Skin epidermis (tissue), 12 donors: Measurements from ENCODE around the gene MACF1.
"Not testable (repeated sequence)": the region's sequence is repeated elsewhere in the genome, so short reads cannot be mapped to it uniquely, and the experiment has no call there.

Source experiments
- H3K27ac ChIP-seq, 21 experiments: fragments of 200-600 bp; sonication (generic) in 11 of 21; one replicate each; pipeline ENCODE4 v1.5.0; 2020; ENCODE audit warnings: mild to moderate bottlenecking in 3 of 21, inconsistent platforms in 2 of 21, moderate library complexity in 2 of 21
- H3K4me3 ChIP-seq, 7 experiments: fragments of 200-600 bp; sonication (generic) in 2 of 7; one replicate each; pipeline ENCODE4 v1.5.0; 2020; ENCODE audit warnings: inconsistent platforms in 2 of 7, mild to moderate bottlenecking in 2 of 7, moderate library complexity in 1 of 7

MACF1 gene

DNA sequence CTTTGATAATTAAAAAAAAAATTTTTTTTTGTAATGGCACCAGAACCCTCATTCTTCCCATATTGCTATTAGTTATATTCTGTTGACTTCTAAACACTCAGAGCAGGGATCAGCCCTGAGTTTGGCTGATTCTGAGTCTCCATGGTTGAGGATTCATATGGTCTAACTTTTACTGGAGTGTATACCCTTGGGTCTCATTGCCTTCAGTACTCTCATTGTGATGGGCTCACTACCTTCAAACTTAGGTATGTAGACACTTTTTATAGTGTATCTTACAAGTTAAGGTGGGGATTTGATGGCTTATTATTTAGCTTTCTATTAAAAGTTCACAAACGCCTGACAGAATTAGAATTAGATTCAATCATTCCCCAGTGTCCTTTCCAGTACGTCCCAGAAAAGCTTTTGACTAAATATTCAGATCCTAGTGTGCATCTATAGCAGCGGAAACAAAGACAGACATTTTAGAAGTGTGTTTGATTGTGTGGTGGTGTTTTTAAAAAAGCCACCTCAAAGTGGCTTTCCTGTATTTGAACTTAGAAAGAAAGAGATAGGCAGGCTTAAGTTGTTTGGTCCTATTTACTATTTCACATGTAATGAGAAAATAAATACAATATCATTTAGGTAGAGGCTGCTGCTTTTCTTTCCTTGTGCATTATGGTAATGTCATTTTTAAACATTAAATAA, 1.4 kb downstream of the MACF1 start:
- peak overlapping the region in 6 of 7 experiments; percentile 9 to 38 (median 22) for H3K4me3 ChIP-seq
- peak overlapping the region in 20 of 21 experiments; percentile 68 to 94 (median 84) for H3K27ac ChIP-seq

DNA sequence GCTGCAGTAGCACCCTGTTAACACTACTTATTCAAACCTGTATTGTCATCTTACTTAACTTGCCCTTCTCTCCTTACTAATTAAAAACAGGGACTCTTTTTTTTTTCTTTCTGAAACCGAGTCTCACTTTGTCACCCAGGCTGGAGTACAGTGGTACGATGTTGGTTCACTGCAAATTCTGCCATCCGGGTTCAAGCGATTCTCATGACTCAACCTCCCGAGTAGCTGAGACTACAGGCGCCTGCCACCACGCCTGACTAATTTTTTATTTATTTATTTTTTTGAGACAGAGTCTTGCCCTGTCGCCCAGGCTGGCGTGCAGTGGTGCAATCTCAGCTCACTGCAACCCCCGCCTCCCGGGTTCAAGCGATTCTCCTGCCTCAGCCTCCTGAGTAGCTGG, 3.9 kb downstream of the MACF1 start:
- H3K4me3 ChIP-seq, H3K27ac ChIP-seq: not testable (repeated sequence)

DNA sequence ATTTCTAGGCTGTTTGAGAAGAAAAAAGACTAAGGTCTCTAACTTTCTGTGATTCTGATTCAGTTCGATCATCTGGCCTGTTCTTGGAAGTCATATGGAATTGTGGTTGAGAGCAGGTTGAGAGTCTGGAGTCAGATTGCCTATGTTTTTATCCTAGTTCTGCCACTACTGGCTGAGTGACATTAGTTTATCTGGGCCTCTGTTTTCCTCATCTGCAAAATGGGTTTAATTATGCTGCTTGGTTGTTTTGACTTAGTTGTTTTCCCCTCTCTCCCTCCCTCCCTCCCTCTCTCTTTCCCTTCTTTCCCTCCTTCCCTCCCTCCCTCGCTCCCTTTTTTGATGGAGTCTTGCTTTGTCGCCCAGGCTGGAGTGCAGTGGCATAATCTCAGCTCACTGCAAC, 6.2 kb downstream of the MACF1 start:
- Histone ChIP-seq H3K4me3 (no peak overlapping the region), H3K27ac (no peak overlapping the region)

DNA sequence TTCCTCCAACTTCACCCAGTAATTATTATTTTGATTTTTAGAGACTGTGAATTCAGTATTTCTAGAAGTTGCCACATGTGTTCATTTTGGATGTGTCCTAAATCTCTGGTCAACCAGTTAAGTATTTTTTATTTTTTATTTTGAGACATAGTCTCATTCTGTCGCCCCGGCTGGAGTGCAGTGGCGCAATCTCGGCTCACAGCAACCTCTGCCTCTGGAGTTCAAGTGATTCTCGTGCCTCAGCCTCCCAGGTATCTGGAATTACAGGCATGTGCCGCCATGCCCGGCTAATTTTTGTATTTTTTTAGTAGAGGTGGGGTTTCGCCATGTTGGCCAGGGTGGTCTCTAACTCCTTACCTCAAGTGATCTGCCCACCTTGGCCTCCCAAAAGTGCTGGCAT, 8.0 kb downstream of the MACF1 start:
- Histone ChIP-seq H3K4me3 (no peak overlapping the region), H3K27ac (no peak overlapping the region)

DNA sequence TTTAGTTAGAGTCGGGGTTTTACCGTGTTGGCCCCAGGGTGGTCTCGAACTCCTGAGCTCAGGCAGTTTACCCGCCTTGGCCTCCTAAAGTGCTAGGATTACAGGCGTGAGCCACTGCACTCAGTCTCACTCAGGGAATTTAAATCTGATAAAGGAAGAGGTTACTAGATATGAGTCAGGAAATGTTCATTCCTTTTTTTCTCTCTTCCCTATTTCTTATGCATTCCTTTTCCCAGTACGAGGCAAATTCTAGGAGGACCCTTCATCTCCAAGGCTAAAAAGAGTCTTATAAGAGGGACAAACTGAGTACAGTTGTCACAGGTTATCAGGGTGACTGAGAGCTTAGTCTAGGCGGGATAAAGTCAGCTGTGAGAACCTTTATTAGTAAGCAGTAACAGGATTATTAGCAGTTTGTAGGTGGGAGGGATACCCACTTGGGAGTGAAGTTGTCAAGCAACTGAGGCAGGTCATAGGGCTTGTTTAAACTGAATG, 9.1 kb downstream of the MACF1 start:
- Histone ChIP-seq H3K27ac (peak overlapping the region in 15 of 21 experiments; percentile 9 to 79 (median 39)), H3K4me3 (no peak overlapping the region)

DNA sequence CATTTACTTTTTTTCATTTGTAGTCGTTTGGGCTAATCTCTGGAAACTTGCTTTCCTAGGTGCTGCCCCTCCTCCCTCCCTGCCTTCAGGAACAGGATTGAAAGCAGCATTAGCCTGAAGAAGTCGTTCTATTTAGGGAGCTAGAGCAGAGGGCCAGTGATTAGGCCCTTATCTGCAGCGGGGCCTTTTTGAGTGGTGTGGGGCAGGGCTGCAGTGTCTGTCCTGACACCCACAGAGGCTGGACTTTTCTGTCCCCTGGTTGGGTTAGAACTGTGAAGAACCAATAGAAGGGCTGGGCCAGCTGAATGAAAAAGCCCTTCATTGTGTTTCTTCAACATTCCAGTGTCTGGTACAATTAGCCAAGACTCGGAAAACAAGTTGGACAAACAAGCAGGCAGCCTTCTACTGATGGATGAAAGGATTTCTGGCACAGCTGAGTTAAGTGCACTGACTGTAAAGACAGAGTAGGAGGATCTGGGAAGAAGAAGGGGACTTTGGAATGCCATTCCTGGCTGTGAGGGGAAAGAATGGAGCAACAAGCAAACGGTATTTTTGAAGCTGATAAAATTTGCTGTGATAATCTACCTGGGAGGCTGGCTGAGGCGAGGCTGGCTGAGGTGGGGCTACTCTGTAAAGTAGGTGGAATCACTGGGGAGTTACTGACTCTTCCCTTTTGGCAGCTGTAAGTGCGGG, 9.7 kb downstream of the MACF1 start:
- H3K4me3 ChIP-seq, result no peak overlapping the region
- H3K27ac ChIP-seq, result peak overlapping the region in 19 of 21 experiments; percentile 4 to 84 (median 55)

DNA sequence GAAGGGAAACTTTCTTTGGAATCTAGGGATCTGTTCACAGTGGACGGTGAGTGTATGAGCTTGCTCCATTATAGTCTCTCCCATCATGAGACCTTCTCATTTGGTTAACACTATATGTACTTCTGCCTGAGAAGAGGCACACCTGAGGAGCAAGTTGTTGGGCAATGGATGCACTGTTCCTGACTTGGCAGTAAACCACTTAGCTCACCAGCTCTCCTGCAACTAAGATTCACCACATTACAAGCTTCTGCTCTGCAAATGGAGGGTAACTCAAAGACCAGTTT, 10.2 kb downstream of the MACF1 start:
- Histone ChIP-seq H3K27ac (peak overlapping the region in 18 of 21 experiments; percentile 4 to 84 (median 56)), H3K4me3 (no peak overlapping the region)

DNA sequence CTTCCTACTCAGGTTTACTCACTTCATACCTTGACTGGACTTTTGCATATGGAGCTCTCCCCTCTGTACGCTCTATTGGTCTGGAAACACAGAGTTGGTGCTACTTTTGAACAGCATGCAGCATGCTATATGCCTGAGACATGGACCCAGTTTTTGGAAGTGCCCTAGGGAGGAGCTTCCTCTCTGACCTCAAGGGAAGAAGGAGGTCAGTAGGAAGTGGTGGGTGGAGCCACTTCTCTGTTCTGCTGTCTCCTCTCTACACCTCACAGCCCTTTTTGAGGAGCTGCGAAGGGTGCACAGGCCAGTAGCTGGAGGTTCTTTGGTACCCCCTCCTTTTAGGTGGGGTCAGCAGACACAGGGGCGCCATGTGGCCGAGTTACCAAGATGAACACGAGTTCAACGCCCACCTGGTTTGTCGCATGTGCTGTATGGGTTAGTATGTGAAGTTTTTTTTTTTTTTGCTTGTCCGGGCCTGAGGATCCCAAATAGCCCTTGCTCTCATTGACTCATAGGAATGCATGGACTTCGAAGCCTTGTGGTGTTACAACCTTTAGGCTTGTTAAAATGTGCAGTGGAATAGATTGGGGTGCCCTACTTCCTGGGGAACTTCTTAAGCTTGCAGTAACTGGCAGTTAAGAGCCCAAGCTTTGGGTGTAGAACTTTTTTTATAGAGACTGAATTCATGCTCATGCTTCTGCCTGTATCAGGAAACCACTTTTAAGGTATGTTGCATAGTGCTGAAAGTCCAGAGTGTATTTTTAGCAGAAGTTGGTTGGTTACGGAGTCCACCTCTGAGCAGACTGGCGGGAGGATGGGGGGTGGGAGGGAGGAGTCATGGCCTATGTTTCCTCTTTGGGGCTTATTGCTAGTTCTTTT, 10.7 kb downstream of the MACF1 start:
- H3K27ac ChIP-seq, result peak overlapping the region in 20 of 21 experiments; percentile 4 to 84 (median 56)
- H3K4me3 ChIP-seq, result peak overlapping the region in 6 of 7 experiments; percentile 0 to 26 (median 18)

DNA sequence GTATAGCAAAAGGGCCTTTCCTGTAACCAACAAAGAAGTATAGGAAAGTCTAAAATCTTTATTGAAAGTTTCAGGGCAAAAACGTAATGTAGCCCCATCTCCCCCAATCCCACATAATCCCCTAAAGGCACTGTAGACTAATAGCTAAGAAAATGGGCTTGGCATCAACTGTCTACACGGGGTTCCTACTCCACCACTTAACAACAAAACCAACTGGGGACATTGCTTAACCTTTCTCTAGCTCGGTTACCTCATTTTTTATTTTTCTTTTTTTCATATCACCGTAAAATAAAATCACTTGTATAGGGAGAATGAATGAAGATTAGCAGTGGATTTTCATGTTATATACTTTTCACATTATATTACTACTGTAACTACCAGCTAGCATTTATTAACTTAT, 12.3 kb downstream of the MACF1 start:
- H3K4me3 ChIP-seq, result peak overlapping the region in 2 of 7 experiments; percentile 24 to 25
- peak overlapping the region in 9 of 21 experiments; percentile 32 to 79 (median 58) for H3K27ac ChIP-seq

DNA sequence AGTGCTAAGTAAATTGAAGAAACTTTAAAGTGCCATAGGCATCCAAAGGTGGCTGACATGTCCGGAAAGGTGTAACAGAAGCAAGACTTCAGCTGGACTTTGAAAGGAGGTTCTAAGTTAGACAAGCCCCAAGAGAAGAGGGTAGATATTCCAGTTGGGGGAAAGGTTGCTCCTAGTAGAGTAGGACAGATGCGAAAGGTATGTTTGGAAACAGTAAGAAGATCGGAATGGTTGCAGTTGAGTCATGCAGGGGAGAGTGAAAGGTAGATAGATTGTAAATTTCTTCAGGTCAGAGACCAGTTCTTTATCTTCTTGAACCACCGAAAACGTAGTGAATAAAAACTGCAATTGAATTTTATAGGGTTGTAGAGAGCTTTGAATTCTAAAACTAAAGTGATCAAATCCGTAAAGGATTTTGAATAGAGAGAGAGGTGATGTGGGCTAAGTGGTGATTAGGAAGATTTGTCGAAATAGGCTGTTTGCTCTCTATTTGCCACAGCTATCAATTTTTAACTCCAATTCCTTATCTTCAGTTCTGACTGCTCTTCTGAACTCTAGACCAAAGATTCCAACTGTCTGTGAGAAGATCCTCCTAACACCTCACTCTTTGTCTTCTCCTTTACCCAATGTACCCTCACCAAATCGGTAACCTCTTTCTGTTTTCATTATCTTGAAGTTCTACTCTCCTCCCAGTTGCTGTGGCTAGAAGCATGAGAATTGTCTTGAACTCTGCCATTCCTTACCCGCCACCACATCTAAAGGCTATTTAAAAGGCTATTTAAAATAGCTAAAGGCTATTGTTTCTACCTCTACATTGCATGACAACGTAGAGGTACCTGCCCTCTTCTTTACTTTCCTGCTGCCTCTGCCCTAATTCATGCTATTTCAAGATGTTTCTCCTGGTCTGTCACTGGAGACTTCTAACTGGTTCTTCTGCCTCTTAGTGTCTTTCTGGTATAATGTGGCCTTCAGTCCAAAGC, 16.7 kb downstream of the MACF1 start:
- Histone ChIP-seq H3K4me3 (no peak overlapping the region), H3K27ac (no peak overlapping the region)

DNA sequence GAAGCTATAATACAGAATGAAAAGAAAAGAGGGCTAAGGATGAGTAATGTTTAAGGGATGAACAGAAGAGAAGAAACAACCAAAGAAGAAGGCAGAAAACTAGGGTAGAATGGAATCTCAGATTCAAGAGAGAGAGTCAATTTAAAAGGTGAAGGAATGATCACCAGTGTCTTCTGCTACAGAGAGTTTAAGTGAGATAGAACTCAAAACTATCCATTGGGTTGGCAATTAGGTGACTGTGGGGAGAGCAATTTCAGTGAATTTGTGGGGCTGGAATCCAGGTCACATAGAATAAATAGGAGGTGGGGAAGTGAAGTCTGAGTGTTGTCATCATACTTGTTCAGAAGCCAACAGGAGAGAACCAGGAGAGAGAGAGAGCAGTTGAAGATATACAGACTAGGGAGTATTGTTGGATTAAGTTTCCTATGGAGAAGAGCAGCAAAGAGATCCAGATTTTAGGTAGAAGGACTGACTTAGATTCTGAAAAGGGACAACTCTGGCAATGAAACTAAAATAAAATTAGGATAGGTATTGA, 19.9 kb downstream of the MACF1 start:
- Histone ChIP-seq H3K4me3 (no peak overlapping the region), H3K27ac (no peak overlapping the region)

DNA sequence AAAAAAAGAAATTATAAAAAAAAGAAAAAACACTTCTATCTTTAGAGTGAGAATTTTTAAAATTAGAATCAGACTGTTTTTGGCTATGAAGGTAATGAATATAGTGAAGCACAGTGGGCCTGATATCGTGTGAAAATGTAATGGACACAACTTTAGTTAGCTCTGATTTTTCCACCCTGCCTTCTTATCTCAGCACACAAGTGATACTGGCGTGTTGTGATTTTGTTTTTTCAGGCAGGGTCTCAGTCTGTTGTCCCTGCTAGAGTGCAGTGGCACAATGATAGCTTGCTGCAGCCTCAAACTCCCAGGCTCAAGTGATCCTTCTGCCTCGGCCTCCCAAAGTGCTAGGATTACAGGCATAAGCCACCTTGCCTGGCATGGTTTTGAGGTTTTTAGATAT, 22.3 kb downstream of the MACF1 start:
- Histone ChIP-seq H3K27ac (no peak overlapping the region), H3K4me3 (no peak overlapping the region)

DNA sequence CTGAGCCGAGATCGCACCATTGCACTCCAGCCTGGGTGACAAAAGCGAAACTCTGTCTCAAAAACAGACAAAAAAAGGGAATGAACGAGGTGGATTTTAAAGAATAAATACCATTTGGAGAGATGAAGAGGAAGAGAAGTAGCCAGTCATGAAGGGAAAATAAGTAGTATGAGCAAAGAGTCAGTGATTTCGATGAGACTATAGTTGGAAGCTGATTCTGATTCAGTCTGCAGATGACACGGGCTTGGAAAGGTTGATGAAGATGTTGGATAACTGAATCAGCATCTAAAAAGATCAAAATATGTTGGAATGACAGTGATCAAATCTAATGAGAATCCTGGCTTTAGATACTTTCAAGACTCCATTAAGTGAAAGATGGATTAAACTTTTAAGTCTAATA, 23.8 kb downstream of the MACF1 start:
- H3K27ac ChIP-seq, result no peak overlapping the region
- no peak overlapping the region for H3K4me3 ChIP-seq

DNA sequence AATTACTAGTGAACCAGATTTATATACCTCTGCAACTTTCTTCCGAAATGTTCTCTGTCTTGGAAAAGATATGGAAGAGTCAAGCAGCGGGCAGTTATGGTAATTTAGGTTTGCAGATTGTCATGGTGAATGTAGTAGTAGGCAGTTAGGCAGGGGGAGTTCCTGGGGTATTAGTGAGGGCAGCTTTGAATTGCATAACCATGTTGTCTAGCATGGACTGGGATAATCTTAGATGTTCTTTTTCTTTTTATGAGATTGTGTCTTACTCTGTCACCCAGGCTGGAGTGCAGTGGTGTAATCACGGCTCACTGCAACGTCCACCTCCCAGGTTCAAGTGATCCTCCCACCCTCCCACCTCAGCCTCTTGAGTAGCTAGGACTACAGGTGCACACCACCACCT, 25.0 kb downstream of the MACF1 start:
- H3K27ac ChIP-seq, result peak overlapping the region in 5 of 21 experiments; percentile 5 to 80 (median 53)
- H3K4me3 ChIP-seq, result no peak overlapping the region

DNA sequence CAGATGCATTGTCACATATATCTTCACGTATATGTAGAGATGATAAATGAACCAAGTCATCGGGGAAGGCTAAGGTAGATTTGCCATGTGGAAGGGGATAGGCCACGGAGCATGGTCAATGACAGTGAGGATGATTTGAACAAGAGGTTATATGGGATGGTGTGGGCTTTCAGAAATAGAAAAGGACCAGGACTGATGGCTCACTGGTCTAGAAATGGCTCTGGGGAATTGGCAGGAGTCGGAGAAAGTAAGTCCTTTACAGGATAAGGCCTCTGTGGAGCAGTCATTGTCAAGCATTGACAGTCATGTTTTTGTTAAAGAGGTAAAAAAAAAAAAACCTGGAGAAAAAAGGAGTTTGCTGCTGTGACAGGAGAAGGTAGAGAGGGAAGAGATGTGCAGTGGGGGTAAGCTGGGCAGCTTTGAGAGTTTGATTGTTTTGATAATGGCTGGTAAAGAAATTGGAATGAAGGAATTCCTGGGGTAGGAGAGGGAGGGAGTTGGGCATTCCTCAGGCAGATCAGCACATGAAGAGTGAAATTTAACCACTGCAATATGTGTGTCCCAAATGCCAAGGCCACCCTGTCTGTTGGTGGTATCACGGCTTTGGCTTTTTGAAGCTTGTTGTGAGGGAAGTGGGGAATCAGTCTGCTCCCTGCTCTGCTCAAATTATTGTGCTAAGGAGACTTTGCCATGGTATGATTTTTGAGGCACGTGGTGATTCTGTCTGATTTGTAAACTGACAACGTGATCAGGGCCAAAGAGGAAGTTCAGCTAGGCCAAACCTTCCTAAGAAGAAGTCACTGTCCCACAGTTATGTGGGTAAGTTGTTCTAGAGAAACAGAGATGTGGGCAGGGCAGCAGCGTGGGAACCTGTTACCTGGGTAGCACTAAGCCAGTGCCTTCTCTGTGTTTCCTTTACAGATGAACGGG, 26.0 kb downstream of the MACF1 start:
- Histone ChIP-seq H3K27ac (peak overlapping the region in 18 of 21 experiments; percentile 3 to 80 (median 45)), H3K4me3 (no peak overlapping the region)

DNA sequence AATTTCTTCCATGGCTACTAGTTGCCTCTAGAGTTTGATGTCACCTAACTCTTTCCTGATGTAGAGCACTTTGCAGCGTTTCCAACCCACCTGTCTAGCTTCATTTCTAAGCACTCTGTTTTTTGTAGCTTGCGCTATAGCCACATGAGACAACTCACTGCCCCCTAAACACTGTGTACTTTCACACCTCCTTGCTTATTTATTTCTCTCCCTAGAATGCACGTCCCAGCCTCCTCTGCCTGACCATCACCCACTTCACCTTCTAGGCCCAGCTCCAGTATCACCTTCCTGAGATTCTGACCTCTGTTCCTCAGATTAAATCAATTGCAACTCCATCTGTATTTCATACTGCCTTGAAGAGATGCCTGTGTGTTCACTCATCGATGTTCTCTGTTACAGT, 32.5 kb downstream of the MACF1 start:
- Histone ChIP-seq H3K4me3 (no peak overlapping the region), H3K27ac (no peak overlapping the region)

DNA sequence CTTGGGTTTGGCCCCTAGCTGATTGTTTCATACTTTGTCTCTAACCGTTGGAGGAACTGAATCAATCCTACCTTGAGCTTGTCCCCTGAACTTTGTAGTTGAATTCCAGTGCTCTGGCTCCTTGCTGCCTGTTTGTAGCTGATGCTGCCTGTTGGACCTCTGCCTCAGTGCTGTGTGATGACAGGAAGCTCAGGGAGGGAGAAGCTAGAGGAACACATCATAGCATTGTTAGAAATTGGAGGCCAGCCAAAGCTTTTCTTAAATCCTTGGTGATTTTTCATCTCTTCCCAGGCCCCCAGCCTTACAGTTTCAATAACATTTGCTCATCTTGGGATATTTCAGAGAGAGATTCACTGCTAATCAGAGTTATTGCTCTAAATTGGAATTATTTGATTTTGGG, 34.0 kb downstream of the MACF1 start:
- Histone ChIP-seq H3K4me3 (no peak overlapping the region), H3K27ac (peak overlapping the region in 1 of 21 experiments; percentile 35)

DNA sequence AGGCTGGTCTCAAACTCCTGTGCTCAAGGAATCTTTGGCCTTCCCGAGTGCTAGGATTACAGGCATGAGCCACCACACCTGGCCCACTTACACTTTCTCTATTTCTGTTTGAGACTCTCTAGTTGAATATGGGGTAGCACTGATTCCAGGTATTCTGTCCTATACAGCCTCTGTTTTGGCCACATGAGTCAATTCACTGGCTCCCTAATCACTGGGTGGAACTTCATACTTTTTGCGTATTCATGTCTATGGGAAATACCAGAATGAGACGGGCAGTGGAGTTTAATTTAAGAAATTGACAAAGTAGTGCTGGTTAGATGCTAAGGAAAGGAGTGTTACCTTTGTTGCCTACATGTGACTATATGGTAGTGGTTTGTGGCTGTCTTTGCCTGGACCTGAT, 35.5 kb downstream of the MACF1 start:
- H3K27ac ChIP-seq, result peak overlapping the region in 1 of 21 experiments; percentile 42
- no peak overlapping the region for H3K4me3 ChIP-seq
